Type B pancreatic cell (in vitro differentiated cells): ENCODE measurements around the gene PPP2R5B. TPM values are rescaled to one million over a fixed set of nuclear protein-coding genes. Genes with fewer than 3 reads are reported as not detected.

Experiments used
- DNase-seq: peaks from one replicate; pipeline ENCODE4 v3.0.0; 2021; ENCODE audit warnings: mixed read lengths; ENCODE audit not compliant: unreplicated experiment; ENCODE audit errors: extremely low spot score
- H3K27ac Mint-ChIP-seq: 2 replicates; pipeline ENCODE4 v1.8.0; 2021; ENCODE audit warnings: mild to moderate bottlenecking, mixed read lengths
- H3K27me3 Mint-ChIP-seq: 2 replicates; pipeline ENCODE4 v1.8.0; 2021; ENCODE audit warnings: mixed read lengths
- H3K36me3 Mint-ChIP-seq: 2 replicates; pipeline ENCODE4 v1.8.0; 2021; ENCODE audit warnings: mixed read lengths
- H3K4me1 Mint-ChIP-seq: one replicate; pipeline ENCODE4 v1.8.0; 2021; ENCODE audit warnings: mixed read lengths; ENCODE audit not compliant: unreplicated experiment
- H3K4me3 Mint-ChIP-seq: 2 replicates; pipeline ENCODE4 v1.8.0; 2021; ENCODE audit warnings: mild to moderate bottlenecking, mixed read lengths
- H3K9me3 Mint-ChIP-seq: 2 replicates; pipeline ENCODE4 v1.8.0; 2021; ENCODE audit warnings: mixed read lengths
- CTCF ChIP-seq: fragments of 200-600 bp; sonication (generic); conservative IDR thresholded peaks from 2 replicates; pipeline ENCODE4 v1.5.0; 2021; ENCODE audit warnings: antibody characterized with exemption, mild to moderate bottlenecking
- total RNA-seq: library from RNA; stranded (reverse); gene quantifications from 2 replicates; pipeline ENCODE4 v1.2.1, GENCODE V29; 2021; ENCODE audit warnings: low replicate concordance

The PPP2R5B gene
- total RNA-seq, 1 donor from 2014 or later: 19.4 TPM

- Mint-ChIP-seq H3K4me1 (peaks cover 7% of the 10 kb centered on the region), H3K27me3 (no peaks in the 10 kb centered on the region), H3K9me3 (no peaks in the 10 kb centered on the region), H3K4me3 (no peak overlapping the region), H3K27ac (no peak overlapping the region), H3K36me3 (peaks cover 3% of the 10 kb centered on the region)
- TF ChIP-seq CTCF: no peak
- DNase-seq: no peak
These were observed 26.4 kb upstream of the PPP2R5B start for GRCh38 chr11:64898076-64898445.

- peaks cover 3% of the 10 kb centered on the region for H3K36me3 Mint-ChIP-seq
- DNase-seq: no peak
- H3K9me3 Mint-ChIP-seq: no peaks in the 10 kb centered on the region
- no peak for TF ChIP-seq CTCF
- no peak overlapping the region for H3K4me3 Mint-ChIP-seq
- no peaks in the 10 kb centered on the region for H3K27me3 Mint-ChIP-seq
- no peak overlapping the region for H3K27ac Mint-ChIP-seq
- peaks cover 7% of the 10 kb centered on the region for H3K4me1 Mint-ChIP-seq
These were observed 25.9 kb upstream of the PPP2R5B start for GRCh38 chr11:64898541-64898940.

- Mint-ChIP-seq H3K27ac (no peak overlapping the region), H3K27me3 (no peaks in the 10 kb centered on the region), H3K36me3 (peaks cover 3% of the 10 kb centered on the region), H3K4me1 (peaks cover 3% of the 10 kb centered on the region), H3K4me3 (no peak overlapping the region), H3K9me3 (no peaks in the 10 kb centered on the region)
- no peak for DNase-seq
- no peak for TF ChIP-seq CTCF
These were observed 24.2 kb upstream of the PPP2R5B start for GRCh38 chr11:64900263-64900678.

GRCh38 chr11:64900774-64901173, 23.7 kb upstream of the PPP2R5B start:
- TF ChIP-seq CTCF: no peak
- no peaks in the 10 kb centered on the region for H3K27me3 Mint-ChIP-seq
- DNase-seq: no peak
- H3K36me3 Mint-ChIP-seq: peaks cover 3% of the 10 kb centered on the region
- H3K27ac Mint-ChIP-seq: no peak overlapping the region
- no peak overlapping the region for H3K4me3 Mint-ChIP-seq
- H3K4me1 Mint-ChIP-seq: peaks cover 3% of the 10 kb centered on the region
- H3K9me3 Mint-ChIP-seq: no peaks in the 10 kb centered on the region

GRCh38 chr11:64902102-64902900, 22.2 kb upstream of the PPP2R5B start:
- Mint-ChIP-seq H3K36me3 (peaks cover 3% of the 10 kb centered on the region), H3K4me1 (peaks cover 3% of the 10 kb centered on the region), H3K27me3 (no peaks in the 10 kb centered on the region), H3K4me3 (no peak overlapping the region), H3K27ac (no peak overlapping the region), H3K9me3 (no peaks in the 10 kb centered on the region)
- no peak for TF ChIP-seq CTCF
- DNase-seq: no peak
